ENCODE data around the gene GAGE12E.
"Not testable (repeated sequence)": the region's sequence is repeated elsewhere in the genome, so short reads cannot be mapped to it uniquely, and the experiment has no call there.

GAGE12E gene, protein sequence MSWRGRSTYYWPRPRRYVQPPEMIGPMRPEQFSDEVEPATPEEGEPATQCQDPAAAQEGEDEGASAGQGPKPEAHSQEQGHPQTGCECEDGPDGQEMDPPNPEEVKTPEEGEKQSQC

DNA sequence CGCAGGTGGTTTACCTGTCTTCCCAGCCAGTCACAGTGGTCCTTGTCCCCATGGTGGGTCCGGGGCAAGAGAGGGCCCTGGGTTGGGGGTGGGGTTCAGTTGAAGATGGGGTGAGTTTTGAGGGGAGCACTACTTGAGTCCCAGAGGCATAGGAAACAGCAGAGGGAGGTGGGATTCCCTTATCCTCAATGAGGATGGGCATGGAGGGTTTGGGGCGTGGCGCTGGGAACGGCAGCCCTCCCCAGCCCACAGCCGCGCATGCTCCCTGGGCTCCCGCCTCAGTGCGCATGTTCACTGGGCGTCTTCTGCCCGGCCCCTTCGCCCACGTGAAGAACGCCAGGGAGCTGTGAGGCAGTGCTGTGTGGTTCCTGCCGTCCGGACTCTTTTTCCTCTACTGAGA lies at the start of gene GAGE12E:
TSS of gene GAGE12E (plus strand) at position 301 of the 400 bp plus-strand sequence. CDS start 1,155 bp downstream, outside the sequence.
- DNase-seq, result not testable (repeated sequence)

DNA sequence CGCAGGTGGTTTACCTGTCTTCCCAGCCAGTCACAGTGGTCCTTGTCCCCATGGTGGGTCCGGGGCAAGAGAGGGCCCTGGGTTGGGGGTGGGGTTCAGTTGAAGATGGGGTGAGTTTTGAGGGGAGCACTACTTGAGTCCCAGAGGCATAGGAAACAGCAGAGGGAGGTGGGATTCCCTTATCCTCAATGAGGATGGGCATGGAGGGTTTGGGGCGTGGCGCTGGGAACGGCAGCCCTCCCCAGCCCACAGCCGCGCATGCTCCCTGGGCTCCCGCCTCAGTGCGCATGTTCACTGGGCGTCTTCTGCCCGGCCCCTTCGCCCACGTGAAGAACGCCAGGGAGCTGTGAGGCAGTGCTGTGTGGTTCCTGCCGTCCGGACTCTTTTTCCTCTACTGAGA lies 19.2 kb upstream of the GAGE12E start, which contains the start of gene GAGE12C:
TSS of gene GAGE12C (plus strand) at position 301 of the 400 bp plus-strand sequence. CDS start 1,155 bp downstream, outside the sequence.
- not testable (repeated sequence) for DNase-seq

DNA sequence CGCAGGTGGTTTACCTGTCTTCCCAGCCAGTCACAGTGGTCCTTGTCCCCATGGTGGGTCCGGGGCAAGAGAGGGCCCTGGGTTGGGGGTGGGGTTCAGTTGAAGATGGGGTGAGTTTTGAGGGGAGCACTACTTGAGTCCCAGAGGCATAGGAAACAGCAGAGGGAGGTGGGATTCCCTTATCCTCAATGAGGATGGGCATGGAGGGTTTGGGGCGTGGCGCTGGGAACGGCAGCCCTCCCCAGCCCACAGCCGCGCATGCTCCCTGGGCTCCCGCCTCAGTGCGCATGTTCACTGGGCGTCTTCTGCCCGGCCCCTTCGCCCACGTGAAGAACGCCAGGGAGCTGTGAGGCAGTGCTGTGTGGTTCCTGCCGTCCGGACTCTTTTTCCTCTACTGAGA lies 9.7 kb upstream of the GAGE12E start, which contains the start of gene GAGE12D:
TSS of gene GAGE12D (plus strand) at position 301 of the 400 bp plus-strand sequence. CDS start 1,155 bp downstream, outside the sequence.
- not testable (repeated sequence) for DNase-seq

DNA sequence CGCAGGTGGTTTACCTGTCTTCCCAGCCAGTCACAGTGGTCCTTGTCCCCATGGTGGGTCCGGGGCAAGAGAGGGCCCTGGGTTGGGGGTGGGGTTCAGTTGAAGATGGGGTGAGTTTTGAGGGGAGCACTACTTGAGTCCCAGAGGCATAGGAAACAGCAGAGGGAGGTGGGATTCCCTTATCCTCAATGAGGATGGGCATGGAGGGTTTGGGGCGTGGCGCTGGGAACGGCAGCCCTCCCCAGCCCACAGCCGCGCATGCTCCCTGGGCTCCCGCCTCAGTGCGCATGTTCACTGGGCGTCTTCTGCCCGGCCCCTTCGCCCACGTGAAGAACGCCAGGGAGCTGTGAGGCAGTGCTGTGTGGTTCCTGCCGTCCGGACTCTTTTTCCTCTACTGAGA lies 9.5 kb downstream of the GAGE12E start, which contains the start of gene GAGE12F:
TSS of gene GAGE12F (plus strand) at position 301 of the 400 bp plus-strand sequence. CDS start 1,155 bp downstream, outside the sequence.
- DNase-seq, result not testable (repeated sequence)

DNA sequence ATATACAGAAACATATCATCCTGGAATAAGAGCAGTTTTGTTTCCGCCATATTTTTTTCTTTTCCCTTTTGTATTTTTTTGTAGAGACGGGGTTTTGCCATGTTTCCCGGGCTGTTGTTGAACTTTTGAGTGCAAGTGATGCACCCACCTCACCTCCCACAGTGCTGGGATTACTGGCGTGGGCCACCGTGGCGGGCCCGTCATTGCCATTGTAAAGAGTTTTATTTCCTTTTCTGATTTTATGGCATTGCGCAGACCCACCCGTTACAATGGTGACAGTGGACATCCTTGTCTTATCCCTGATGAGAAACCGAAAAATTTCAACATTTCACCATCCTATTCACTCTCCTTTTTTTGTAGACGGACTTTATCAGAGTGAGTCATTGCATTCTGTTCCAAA lies 17.6 kb downstream of the GAGE12E start:
- not testable (repeated sequence) for DNase-seq

DNA sequence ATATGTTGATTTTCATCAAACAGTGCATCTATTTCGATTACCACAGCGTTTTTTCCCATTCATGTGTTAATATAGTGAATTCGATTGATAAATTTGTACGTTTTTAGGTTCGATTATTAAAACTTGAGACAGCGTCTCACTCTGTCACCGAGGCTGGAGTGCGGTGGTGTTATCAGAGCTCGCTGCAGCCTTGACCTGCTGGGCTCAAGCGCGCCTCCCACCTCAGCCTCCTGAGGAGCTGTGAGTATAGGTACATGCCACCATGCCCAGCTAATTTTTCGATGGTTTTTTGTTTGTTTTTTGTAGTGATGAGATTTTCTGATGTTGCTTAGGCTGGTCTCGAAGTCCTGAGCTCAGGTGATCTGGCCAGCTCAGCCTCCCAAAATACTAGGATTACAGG lies 18.1 kb downstream of the GAGE12E start:
- not testable (repeated sequence) for DNase-seq

DNA sequence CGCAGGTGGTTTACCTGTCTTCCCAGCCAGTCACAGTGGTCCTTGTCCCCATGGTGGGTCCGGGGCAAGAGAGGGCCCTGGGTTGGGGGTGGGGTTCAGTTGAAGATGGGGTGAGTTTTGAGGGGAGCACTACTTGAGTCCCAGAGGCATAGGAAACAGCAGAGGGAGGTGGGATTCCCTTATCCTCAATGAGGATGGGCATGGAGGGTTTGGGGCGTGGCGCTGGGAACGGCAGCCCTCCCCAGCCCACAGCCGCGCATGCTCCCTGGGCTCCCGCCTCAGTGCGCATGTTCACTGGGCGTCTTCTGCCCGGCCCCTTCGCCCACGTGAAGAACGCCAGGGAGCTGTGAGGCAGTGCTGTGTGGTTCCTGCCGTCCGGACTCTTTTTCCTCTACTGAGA lies 19.0 kb downstream of the GAGE12E start, which contains the start of gene GAGE12G:
TSS of gene GAGE12G (plus strand) at position 301 of the 400 bp plus-strand sequence. CDS start 1,155 bp downstream, outside the sequence.
- DNase-seq, result not testable (repeated sequence)

DNA sequence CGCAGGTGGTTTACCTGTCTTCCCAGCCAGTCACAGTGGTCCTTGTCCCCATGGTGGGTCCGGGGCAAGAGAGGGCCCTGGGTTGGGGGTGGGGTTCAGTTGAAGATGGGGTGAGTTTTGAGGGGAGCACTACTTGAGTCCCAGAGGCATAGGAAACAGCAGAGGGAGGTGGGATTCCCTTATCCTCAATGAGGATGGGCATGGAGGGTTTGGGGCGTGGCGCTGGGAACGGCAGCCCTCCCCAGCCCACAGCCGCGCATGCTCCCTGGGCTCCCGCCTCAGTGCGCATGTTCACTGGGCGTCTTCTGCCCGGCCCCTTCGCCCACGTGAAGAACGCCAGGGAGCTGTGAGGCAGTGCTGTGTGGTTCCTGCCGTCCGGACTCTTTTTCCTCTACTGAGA lies 28.6 kb downstream of the GAGE12E start, which contains the start of gene GAGE12H:
TSS of gene GAGE12H (plus strand) at position 301 of the 400 bp plus-strand sequence. CDS start 1,155 bp downstream, outside the sequence.
- DNase-seq, result not testable (repeated sequence)

DNA sequence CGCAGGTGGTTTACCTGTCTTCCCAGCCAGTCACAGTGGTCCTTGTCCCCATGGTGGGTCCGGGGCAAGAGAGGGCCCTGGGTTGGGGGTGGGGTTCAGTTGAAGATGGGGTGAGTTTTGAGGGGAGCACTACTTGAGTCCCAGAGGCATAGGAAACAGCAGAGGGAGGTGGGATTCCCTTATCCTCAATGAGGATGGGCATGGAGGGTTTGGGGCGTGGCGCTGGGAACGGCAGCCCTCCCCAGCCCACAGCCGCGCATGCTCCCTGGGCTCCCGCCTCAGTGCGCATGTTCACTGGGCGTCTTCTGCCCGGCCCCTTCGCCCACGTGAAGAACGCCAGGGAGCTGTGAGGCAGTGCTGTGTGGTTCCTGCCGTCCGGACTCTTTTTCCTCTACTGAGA lies 38.1 kb downstream of the GAGE12E start, which contains the start of gene GAGE2A:
TSS of gene GAGE2A (plus strand) at position 301 of the 400 bp plus-strand sequence. CDS start 1,155 bp downstream, outside the sequence.
- DNase-seq, result not testable (repeated sequence)

DNA sequence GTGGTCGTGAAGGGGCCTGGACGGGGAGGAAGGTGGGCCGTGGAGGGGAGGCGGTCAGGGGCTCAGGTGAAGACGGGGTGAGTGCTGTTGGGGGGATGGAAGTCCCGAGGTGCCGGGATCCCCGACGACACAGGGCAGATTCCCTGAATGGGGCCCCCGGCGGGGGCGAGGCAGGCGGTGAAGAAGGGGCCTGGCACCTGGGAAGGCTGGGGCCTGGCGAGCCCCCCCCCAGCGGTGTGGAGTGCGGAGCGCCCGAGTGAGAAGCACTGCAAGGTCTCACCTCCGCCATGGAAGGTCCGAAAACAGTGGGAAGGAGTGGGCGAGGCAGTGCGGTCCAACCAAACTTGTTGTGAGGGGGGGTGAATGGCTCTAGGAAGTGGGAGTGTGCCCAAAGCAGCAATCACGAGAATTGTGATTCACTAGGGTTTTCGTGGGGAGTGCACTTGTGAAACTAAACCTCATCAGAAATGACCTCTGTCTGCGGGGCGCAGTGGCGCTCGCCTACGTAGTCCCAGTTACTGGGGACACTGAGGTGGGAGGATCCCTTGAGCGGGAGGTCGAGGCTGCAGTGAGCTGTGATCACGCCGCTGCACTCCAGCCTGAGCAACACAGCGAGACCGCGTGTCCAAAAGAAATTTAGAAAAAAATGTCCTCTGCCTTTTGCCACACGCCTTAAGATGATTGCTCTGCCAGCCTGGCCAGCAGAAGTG lies 38.8 kb downstream of the GAGE12E start:
- DNase-seq, result not testable (repeated sequence)

DNA sequence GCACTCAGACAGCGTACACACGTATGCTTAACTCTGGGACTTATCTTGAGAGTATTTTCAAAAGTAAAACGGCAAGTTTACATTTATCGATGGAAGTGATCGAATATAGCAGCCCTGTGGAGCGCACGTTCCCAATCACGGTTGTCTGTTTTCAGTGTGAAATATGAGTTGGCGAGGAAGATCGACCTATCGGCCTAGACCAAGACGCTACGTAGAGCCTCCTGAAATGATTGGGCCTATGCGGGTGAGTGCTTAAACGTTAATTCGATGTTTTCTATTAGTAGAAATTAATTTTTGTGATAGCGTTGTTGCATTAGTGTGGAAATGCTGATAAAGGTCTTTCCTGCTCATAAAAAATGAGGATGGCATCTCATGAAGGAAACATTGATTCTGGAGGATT lies 39.4 kb downstream of the GAGE12E start:
- not testable (repeated sequence) for DNase-seq

DNA sequence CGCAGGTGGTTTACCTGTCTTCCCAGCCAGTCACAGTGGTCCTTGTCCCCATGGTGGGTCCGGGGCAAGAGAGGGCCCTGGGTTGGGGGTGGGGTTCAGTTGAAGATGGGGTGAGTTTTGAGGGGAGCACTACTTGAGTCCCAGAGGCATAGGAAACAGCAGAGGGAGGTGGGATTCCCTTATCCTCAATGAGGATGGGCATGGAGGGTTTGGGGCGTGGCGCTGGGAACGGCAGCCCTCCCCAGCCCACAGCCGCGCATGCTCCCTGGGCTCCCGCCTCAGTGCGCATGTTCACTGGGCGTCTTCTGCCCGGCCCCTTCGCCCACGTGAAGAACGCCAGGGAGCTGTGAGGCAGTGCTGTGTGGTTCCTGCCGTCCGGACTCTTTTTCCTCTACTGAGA lies 47.6 kb downstream of the GAGE12E start, which contains the start of gene GAGE1:
TSS of gene GAGE1 (plus strand) at position 301 of the 400 bp plus-strand sequence. CDS start 1,155 bp downstream, outside the sequence.
- not testable (repeated sequence) for DNase-seq
